ENCODE results near the gene ADCY5. TPM values are rescaled to one million over a fixed set of nuclear protein-coding genes. Genes with fewer than 3 reads are reported as not detected.

Gene ADCY5
- total RNA-seq, 4 donors from 2014 or later: 3.5 to 44.6 (median 14.5) TPM

DNA sequence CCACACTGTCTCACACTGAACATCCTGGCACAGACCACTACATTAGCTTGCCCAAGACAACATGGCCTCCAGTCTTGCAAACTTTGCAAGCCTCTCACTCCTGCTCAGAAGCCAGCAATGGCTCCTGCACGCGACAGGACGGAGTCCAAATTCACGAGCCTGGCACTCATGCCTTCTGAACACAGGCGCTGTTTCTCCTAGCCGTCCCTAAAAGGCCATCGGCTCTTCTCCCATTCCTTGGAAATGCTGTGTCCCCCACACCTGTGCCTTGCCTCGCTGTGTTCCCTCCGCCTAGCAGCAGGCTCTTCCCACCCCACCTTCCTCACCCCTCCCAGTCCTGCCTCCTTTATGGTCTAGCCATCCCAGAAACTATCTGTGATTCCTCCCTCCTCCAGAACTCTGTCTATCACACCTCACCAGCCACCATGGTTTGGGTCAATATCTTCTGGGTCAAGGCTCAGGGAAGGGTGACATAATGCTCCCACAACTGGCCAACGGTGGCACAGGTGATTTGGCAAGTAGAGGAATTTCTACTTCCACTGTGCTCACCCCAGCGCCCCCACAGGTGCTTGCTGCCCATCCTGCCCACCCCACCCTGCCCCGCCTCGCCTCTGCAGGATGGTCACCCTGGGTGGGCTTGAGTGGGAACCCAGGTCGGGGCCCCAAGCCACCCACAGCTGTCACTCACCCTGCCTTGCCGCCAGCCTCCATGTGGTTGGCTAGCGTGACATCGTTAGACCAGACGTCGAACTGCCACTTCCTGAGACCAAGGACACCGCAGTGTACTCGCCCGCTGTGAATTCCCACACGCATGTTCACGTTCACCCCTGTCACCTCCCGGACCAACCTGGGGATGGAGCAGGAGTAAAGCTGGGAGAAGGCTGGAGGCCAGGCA, 120.7 kb downstream of the ADCY5 start:
- H3K4me3 ChIP-seq: no peak overlapping the region
- no peaks in the 10 kb centered on the region for H3K36me3 ChIP-seq
- H3K9me3 ChIP-seq: no peaks in the 10 kb centered on the region
- no peak overlapping the region for H3K27ac ChIP-seq
- no peaks in the 10 kb centered on the region for H3K27me3 ChIP-seq
- TF ChIP-seq, protein P1, sequence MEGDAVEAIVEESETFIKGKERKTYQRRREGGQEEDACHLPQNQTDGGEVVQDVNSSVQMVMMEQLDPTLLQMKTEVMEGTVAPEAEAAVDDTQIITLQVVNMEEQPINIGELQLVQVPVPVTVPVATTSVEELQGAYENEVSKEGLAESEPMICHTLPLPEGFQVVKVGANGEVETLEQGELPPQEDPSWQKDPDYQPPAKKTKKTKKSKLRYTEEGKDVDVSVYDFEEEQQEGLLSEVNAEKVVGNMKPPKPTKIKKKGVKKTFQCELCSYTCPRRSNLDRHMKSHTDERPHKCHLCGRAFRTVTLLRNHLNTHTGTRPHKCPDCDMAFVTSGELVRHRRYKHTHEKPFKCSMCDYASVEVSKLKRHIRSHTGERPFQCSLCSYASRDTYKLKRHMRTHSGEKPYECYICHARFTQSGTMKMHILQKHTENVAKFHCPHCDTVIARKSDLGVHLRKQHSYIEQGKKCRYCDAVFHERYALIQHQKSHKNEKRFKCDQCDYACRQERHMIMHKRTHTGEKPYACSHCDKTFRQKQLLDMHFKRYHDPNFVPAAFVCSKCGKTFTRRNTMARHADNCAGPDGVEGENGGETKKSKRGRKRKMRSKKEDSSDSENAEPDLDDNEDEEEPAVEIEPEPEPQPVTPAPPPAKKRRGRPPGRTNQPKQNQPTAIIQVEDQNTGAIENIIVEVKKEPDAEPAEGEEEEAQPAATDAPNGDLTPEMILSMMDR (IDR thresholded peaks at IDR 0.05): no peak
- no peak for TF ChIP-seq POLR2A (IDR thresholded peaks at IDR 0.05)
- no peak for DNase-seq
- H3K4me1 ChIP-seq: peaks cover 0 to 7% (median 0%) of the 10 kb centered on the region in 4 donors

DNA sequence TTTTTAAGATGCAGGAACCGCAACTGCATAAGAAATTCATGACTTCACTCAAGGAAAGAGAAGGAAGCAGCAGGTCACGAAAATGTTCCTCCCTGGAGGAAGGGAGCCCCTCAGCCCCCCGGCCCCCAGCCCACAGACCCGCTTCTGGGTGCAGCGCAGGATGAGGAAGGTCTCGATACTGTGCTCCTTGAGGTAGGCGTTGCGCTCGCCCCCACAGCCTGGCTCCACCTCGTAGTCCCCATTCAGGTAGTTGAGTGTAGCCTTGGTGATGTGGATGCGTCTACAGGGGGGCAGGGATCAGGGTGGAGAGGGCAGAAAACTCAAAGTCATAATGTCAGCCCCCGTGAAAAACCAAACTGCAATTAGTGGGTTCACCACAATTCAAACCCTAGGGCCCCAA, 121.4 kb downstream of the ADCY5 start:
- TF ChIP-seq, protein P1 (IDR thresholded peaks at IDR 0.05): no peak
- no peak for TF ChIP-seq POLR2A (IDR thresholded peaks at IDR 0.05)
- Histone ChIP-seq H3K36me3 (no peaks in the 10 kb centered on the region), H3K27ac (no peak overlapping the region), H3K27me3 (no peaks in the 10 kb centered on the region), H3K9me3 (no peaks in the 10 kb centered on the region), H3K4me3 (no peak overlapping the region), H3K4me1 (peaks cover 0 to 7% (median 0%) of the 10 kb centered on the region in 4 donors)
- no peak for DNase-seq

DNA sequence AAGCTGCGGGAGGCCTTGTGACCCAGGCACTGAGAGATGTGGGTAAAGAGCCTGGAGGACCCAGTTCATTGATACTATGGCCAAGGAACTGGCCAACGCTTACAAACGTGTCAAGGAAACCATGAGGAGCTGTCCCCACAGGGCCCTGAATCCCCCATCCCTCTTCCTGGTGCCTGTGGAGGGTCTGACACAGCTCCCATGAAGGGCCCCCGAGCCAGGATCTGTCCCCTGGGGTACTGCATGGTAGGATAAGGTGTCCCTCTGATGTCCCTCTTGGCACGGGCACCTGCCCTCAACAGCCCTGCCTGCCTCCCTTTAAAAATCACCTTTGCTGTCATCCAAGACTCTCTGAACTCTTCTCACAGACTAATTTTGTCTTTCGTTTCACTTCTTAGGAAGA, 122.4 kb downstream of the ADCY5 start:
- Histone ChIP-seq H3K27ac (no peak overlapping the region), H3K4me3 (no peak overlapping the region), H3K9me3 (no peaks in the 10 kb centered on the region), H3K27me3 (no peaks in the 10 kb centered on the region), H3K36me3 (no peaks in the 10 kb centered on the region), H3K4me1 (peaks cover 0 to 7% (median 0%) of the 10 kb centered on the region in 4 donors)
- no peak for DNase-seq
- TF ChIP-seq, protein P1 (IDR thresholded peaks at IDR 0.05): no peak
- TF ChIP-seq POLR2A (IDR thresholded peaks at IDR 0.05): no peak

DNA sequence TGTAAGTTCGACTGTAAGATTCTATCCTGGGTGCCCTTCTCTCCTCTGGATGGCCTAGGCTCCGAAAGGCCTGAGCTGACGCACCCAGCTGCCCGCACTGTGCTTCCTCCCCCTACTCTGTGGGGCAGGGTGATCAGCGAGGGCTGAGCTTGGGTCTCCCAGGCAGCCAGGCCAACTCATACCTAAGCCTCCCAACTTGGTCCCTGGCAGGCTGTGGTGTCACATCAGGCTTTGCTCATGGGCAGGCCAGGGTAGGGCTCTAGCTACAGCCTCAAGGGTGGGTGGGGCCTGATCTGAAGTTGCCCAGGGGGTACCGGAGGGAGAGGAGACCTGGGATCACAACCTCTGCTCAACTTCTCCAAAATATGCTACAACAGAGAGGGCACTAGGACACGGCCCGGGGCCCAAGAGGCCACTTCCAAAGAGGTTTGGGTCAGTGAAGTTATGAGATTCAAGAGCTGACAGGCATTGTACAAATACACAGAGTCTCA, 123.1 kb downstream of the ADCY5 start:
- DNase-seq: no peak
- TF ChIP-seq POLR2A (IDR thresholded peaks at IDR 0.05): no peak
- TF ChIP-seq, protein P1 (IDR thresholded peaks at IDR 0.05): no peak
- Histone ChIP-seq H3K27ac (no peak overlapping the region), H3K27me3 (no peaks in the 10 kb centered on the region), H3K4me3 (no peak overlapping the region), H3K36me3 (no peaks in the 10 kb centered on the region), H3K4me1 (peaks cover 0 to 7% (median 0%) of the 10 kb centered on the region in 4 donors), H3K9me3 (no peaks in the 10 kb centered on the region)

DNA sequence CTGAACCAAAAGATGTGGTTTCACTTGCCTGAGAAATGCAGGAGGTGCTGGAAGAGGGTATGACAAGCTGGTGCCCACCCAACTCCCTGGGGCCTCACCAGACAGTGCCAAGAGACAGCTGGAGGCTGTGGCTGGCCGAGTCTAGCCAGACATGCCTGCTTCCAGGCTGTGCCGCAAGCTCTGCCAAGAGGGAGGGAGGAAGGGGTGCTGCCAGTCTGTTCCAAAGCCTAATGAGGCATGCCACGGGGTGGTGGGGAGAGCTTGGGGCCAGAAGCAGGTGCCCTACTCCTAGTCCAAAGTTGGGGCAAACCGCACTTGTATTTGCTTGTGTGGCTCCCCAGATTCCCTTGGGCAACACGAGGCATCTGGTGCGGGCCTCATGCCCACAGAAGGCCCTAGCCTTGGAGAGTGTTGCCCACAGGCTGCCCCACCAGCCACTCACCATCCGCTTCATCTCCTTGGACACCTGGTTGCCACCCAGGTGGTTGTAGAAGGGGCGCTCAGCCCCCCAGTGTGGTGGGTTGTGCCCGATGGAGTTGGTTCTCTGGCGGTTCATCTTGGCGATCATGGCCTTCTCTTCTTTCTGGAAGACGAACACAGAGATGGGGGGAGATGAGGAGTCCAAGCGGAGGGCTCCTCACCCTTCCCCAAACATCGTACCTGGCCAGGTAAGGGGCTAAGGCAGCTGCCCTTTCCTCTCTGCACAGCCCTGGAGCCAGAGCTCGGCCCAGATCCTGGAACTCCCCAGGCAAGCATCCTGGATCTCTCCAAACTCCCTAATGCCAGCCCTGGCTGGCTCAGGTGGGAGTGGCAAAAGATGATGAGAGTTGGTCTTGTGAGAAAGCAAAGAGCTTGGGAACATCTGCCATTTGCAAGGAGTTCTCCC, 123.8 kb downstream of the ADCY5 start:
- H3K36me3 ChIP-seq: no peaks in the 10 kb centered on the region
- DNase-seq: peak in 1 of 3 donors; percentile 42

More for the DNA sequence above, 123.8 kb downstream of the ADCY5 start:
- H3K4me1 ChIP-seq: peaks cover 0 to 4% (median 0%) of the 10 kb centered on the region in 4 donors
- TF ChIP-seq POLR2A (IDR thresholded peaks at IDR 0.05): no peak
- TF ChIP-seq, protein P1 (IDR thresholded peaks at IDR 0.05): no peak
- H3K27me3 ChIP-seq: no peaks in the 10 kb centered on the region
- no peak overlapping the region for H3K27ac ChIP-seq
- H3K9me3 ChIP-seq: no peaks in the 10 kb centered on the region
- H3K4me3 ChIP-seq: no peak overlapping the region

Measured in Peyer's patch (tissue), 4 donors.